Measurements from ENCODE around the gene CTNNA1.

CTNNA1 gene

DNA sequence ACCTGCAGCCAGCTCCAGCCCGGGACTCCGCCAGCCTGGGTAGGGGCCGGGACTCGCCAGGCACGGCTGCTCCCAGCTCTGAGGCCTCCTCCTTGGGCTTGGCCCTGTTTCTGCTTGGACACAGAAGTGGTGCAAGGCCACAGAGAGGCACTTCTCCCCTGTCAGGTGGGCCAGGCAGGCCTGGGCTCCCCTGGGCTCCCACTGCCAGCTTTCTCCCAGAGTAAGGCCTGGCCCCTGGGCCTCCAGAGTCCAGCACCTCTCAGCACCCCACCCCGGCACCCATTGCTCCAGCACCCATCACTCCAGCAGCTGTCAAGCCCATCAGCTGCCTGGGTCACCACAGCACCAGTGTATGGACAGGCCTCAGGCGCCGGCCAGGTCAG, 193.0 kb downstream of the CTNNA1 start (continued):
- TF ChIP-seq, protein P1, sequence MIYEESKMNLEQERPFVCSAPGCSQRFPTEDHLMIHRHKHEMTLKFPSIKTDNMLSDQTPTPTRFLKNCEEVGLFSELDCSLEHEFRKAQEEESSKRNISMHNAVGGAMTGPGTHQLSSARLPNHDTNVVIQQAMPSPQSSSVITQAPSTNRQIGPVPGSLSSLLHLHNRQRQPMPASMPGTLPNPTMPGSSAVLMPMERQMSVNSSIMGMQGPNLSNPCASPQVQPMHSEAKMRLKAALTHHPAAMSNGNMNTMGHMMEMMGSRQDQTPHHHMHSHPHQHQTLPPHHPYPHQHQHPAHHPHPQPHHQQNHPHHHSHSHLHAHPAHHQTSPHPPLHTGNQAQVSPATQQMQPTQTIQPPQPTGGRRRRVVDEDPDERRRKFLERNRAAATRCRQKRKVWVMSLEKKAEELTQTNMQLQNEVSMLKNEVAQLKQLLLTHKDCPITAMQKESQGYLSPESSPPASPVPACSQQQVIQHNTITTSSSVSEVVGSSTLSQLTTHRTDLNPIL (CRISPR knock-in tag; IDR thresholded peaks at IDR 0.05; ENCODE audit: low read depth) = no peak

GRCh38 chr5:138946831-138947560, 193.8 kb downstream of the CTNNA1 start:
- no peak for TF ChIP-seq ZNF8 (CRISPR knock-in tag; IDR thresholded peaks at IDR 0.05)
- no peak for TF ChIP-seq ZNF70 (CRISPR knock-in tag; IDR thresholded peaks at IDR 0.05)
- TF ChIP-seq ESRRG (CRISPR knock-in tag; IDR thresholded peaks at IDR 0.05) = no peak
- TF ChIP-seq, protein P1 (CRISPR knock-in tag; IDR thresholded peaks at IDR 0.05; ENCODE audit: low read depth) = no peak
- no peak for TF ChIP-seq ZNF565 (CRISPR knock-in tag; conservative IDR thresholded peaks at IDR 0.05; ENCODE audit: low read depth)
- TF ChIP-seq TSHZ2 (CRISPR knock-in tag; IDR thresholded peaks at IDR 0.05) = no peak
- ATAC-seq = no peak

GRCh38 chr5:138947780-138948179, 194.6 kb downstream of the CTNNA1 start:
- no peak for ATAC-seq
- TF ChIP-seq PATZ1 (CRISPR knock-in tag; IDR thresholded peaks at IDR 0.05; ENCODE audit: borderline replicate concordance) (no peak), TOX (CRISPR knock-in tag; IDR thresholded peaks at IDR 0.05; ENCODE audit: borderline replicate concordance) (no peak), ARNTL (CRISPR knock-in tag; IDR thresholded peaks at IDR 0.05; ENCODE audit: borderline replicate concordance, low read depth) (no peak), GLIS3 (CRISPR knock-in tag; IDR thresholded peaks at IDR 0.05) (no peak), ZNF70 (CRISPR knock-in tag; IDR thresholded peaks at IDR 0.05) (no peak), RARB (CRISPR knock-in tag; IDR thresholded peaks at IDR 0.05) (no peak), CSRNP3 (CRISPR knock-in tag; IDR thresholded peaks at IDR 0.05) (no peak), ZFP3 (CRISPR knock-in tag; IDR thresholded peaks at IDR 0.05) (no peak), POU6F1 (CRISPR knock-in tag; IDR thresholded peaks at IDR 0.05; ENCODE audit: borderline replicate concordance, low read depth) (no peak), ZNF565 (CRISPR knock-in tag; conservative IDR thresholded peaks at IDR 0.05; ENCODE audit: low read depth) (no peak), BACH2 (CRISPR knock-in tag; IDR thresholded peaks at IDR 0.05; ENCODE audit: borderline replicate concordance) (no peak), TCF4 (CRISPR knock-in tag; IDR thresholded peaks at IDR 0.05; ENCODE audit: borderline replicate concordance) (no peak), SNAI2 (CRISPR knock-in tag; IDR thresholded peaks at IDR 0.05) (no peak), CSDC2 (CRISPR knock-in tag; IDR thresholded peaks at IDR 0.05) (no peak), ZFP30 (CRISPR knock-in tag; IDR thresholded peaks at IDR 0.05) (no peak), TSHZ2 (CRISPR knock-in tag; IDR thresholded peaks at IDR 0.05) (no peak), ZC3H10 (CRISPR knock-in tag; IDR thresholded peaks at IDR 0.05) (no peak)

Measured in SK-N-SH treated with all-trans-retinoic acid at 6 μM for 48 hours (cell line).